Epithelial cell of proximal tubule (primary cell): ENCODE measurements around the gene MCC. TPM values are rescaled to one million over a fixed set of nuclear protein-coding genes. Genes with fewer than 3 reads are reported as not detected.

ENCODE experiments used
- DNase-seq: peaks from one replicate; pipeline ENCODE4 v3.0.0-alpha.2; 2011; ENCODE audit warnings: low read depth
- H3K4me3 ChIP-seq: 2 replicates; pipeline ENCODE4 v1.5.1; 2011; ENCODE audit warnings: low read depth, mild to moderate bottlenecking, low read length
- CTCF ChIP-seq: conservative IDR thresholded peaks from 2 replicates; pipeline ENCODE4 v1.5.1; 2012; ENCODE audit warnings: low read depth, mild to moderate bottlenecking, low read length
- total RNA-seq: library from RNA; depleted of rRNA; stranded (reverse); fragments of >200 nt; gene quantifications from 2 replicates; pipeline ENCODE4 v1.2.3, GENCODE V29; 2015

MCC gene
- total RNA-seq, 1 donor from 2014 or later: 6.3 TPM

- no peak overlapping the region for H3K4me3 ChIP-seq
- no peak for DNase-seq
- no peak for TF ChIP-seq CTCF
Measured at GRCh38 chr5:113226116-113226736, 262.0 kb downstream of the MCC start.

- TF ChIP-seq CTCF: no peak
- no peak overlapping the region for H3K4me3 ChIP-seq
- DNase-seq: no peak
Measured at GRCh38 chr5:113225259-113225658, 263.0 kb downstream of the MCC start.

- DNase-seq: no peak
- no peak overlapping the region for H3K4me3 ChIP-seq
- no peak for TF ChIP-seq CTCF
Measured at GRCh38 chr5:113224605-113225065, 263.6 kb downstream of the MCC start.

GRCh38 chr5:113223831-113224604 lies 264.2 kb downstream of the MCC start:
- no peak overlapping the region for H3K4me3 ChIP-seq
- TF ChIP-seq CTCF: no peak
- no peak for DNase-seq

- no peak for TF ChIP-seq CTCF
- H3K4me3 ChIP-seq: no peak overlapping the region
- no peak for DNase-seq
Measured at GRCh38 chr5:113223315-113223714, 264.9 kb downstream of the MCC start.

GRCh38 chr5:113221294-113222176 lies 266.7 kb downstream of the MCC start:
- TF ChIP-seq CTCF: no peak
- H3K4me3 ChIP-seq: no peak overlapping the region
- no peak for DNase-seq
